Neural cell (in vitro differentiated cells): Measurements from ENCODE around the gene PFKL. TPM values are rescaled to one million over a fixed set of nuclear protein-coding genes. Genes with fewer than 3 reads are reported as not detected.

Experiments
- H2AFZ ChIP-seq: fragments of 200-600, 300-800 bp; sonication (generic), shearing (Covaris generic); 2 replicates; pipeline ENCODE4 v1.6.0; 2014; ENCODE audit warnings: low read depth, mild to moderate bottlenecking, antibody characterized with exemption, low read length, moderate library complexity
- H3F3A ChIP-seq: fragments of 200-600 bp; shearing (Covaris generic); 2 replicates; pipeline ENCODE4 v1.6.1; 2016; ENCODE audit warnings: mild to moderate bottlenecking, moderate library complexity, mixed read lengths, antibody characterized with exemption, low read length; ENCODE audit not compliant: insufficient read depth, poor library complexity, severe bottlenecking
- H3K27ac ChIP-seq: fragments of 200-600, 300-800 bp; sonication (generic), shearing (Covaris generic); 2 replicates; pipeline ENCODE4 v1.5.1; 2014; ENCODE audit warnings: mild to moderate bottlenecking, low read length, moderate library complexity
- H3K27me3 ChIP-seq: fragments of 300-800, 200-600 bp; sonication (generic), shearing (Covaris generic); 2 replicates; pipeline ENCODE4 v1.6.0; 2014; ENCODE audit warnings: mild to moderate bottlenecking, low read depth, low read length, moderate library complexity; ENCODE audit not compliant: insufficient read depth
- H3K36me3 ChIP-seq: fragments of 300-800, 200-600 bp; sonication (generic), shearing (Covaris generic); 2 replicates; pipeline ENCODE4 v1.5.1; 2014; ENCODE audit warnings: mild to moderate bottlenecking, antibody characterized with exemption, low read length, moderate library complexity; ENCODE audit not compliant: insufficient read depth
- H3K4me2 ChIP-seq: fragments of 300-800, 200-600 bp; sonication (generic), shearing (Covaris generic); 2 replicates; pipeline ENCODE4 v1.6.0; 2014; ENCODE audit warnings: mild to moderate bottlenecking, low read length
- H3K4me3 ChIP-seq: fragments of 300-800, 200-600 bp; sonication (generic), shearing (Covaris generic); 2 replicates; pipeline ENCODE4 v1.5.1; 2014; ENCODE audit warnings: mild to moderate bottlenecking, low read length, moderate library complexity
- H3K79me2 ChIP-seq: fragments of 200-600 bp; shearing (Covaris generic); replicated peaks from 2 replicates; pipeline ENCODE4 v1.6.0; 2014; ENCODE audit warnings: mild to moderate bottlenecking, low read length, moderate library complexity; ENCODE audit not compliant: insufficient read depth
- H3K9ac ChIP-seq: fragments of 300-800, 200-600 bp; sonication (generic), shearing (Covaris generic); 2 replicates; pipeline ENCODE4 v1.6.1; 2016; ENCODE audit warnings: mild to moderate bottlenecking, low read length, mixed read lengths
- H3K9me2 ChIP-seq: fragments of 200-600 bp; shearing (Covaris generic); 2 replicates; pipeline ENCODE4 v1.6.1; 2016; ENCODE audit warnings: mild to moderate bottlenecking, low read length, mixed read lengths; ENCODE audit not compliant: insufficient read depth
- H3K9me3 ChIP-seq: fragments of 200-600, 300-800 bp; sonication (generic), shearing (Covaris generic); 2 replicates; pipeline ENCODE4 v1.6.1; 2016; ENCODE audit warnings: mild to moderate bottlenecking, mixed run types, low read length, moderate library complexity, mixed read lengths
- H4K20me1 ChIP-seq: fragments of 200-600 bp; shearing (Covaris generic); 2 replicates; pipeline ENCODE4 v1.6.1; 2016; ENCODE audit warnings: mild to moderate bottlenecking, mixed run types; ENCODE audit not compliant: insufficient read depth
- CTCF ChIP-seq: fragments of 450-650 bp; IDR thresholded peaks from 2 replicates; pipeline ENCODE4 v1.5.1; 2014; ENCODE audit warnings: antibody characterized with exemption, mild to moderate bottlenecking, moderate library complexity; ENCODE audit not compliant: poor library complexity, severe bottlenecking
- EP300 ChIP-seq: fragments of 450-650 bp; conservative IDR thresholded peaks from 2 replicates; pipeline ENCODE4 v1.6.1; 2014; ENCODE audit warnings: antibody characterized with exemption, mild to moderate bottlenecking, moderate library complexity; ENCODE audit not compliant: poor library complexity, severe bottlenecking
- EZH2 ChIP-seq: fragments of 200-600, 300-800 bp; shearing (Covaris generic), sonication (generic); IDR thresholded peaks from 2 replicates; pipeline ENCODE4 v1.6.1; 2014; ENCODE audit warnings: antibody characterized with exemption, low read length, borderline replicate concordance, mild to moderate bottlenecking; ENCODE audit not compliant: insufficient read depth, poor library complexity, severe bottlenecking
- MXI1 ChIP-seq: fragments of 450-650 bp; conservative IDR thresholded peaks from 2 replicates; pipeline ENCODE4 v1.6.1; 2014; ENCODE audit warnings: antibody characterized with exemption, mild to moderate bottlenecking; ENCODE audit not compliant: poor library complexity, severe bottlenecking
- POLR2AphosphoS5 ChIP-seq: IDR thresholded peaks from 2 replicates; pipeline ENCODE4 v1.6.1; 2012
- RAD21 ChIP-seq: fragments of 450-650 bp; conservative IDR thresholded peaks from 2 replicates; pipeline ENCODE4 v1.6.1; 2014; ENCODE audit warnings: antibody characterized with exemption, mild to moderate bottlenecking, moderate library complexity
- REST ChIP-seq: IDR thresholded peaks from 2 replicates; pipeline ENCODE4 v1.6.1; 2012; ENCODE audit warnings: borderline replicate concordance
- SMC3 ChIP-seq: fragments of 450-650 bp; conservative IDR thresholded peaks from 2 replicates; pipeline ENCODE4 v1.6.1; 2014; ENCODE audit warnings: antibody characterized with exemption, mild to moderate bottlenecking, moderate library complexity; ENCODE audit not compliant: poor library complexity
- TAF1 ChIP-seq: IDR thresholded peaks from 2 replicates; pipeline ENCODE4 v1.6.1; 2012; ENCODE audit warnings: low read depth
- polyA plus RNA-seq: library from polyadenylated mRNA; depleted of rRNA; stranded (reverse); fragments of >200 nt; gene quantifications from 2 replicates; pipeline ENCODE4 v1.2.3, GENCODE V29; 2014

PFKL gene
- polyA plus RNA-seq, 1 donor from 2014 or later = 79.6 TPM

- Histone ChIP-seq H2AFZ (no peak overlapping the region), H3K27me3 (no peaks in the 10 kb centered on the region), H3K4me2 (no peak overlapping the region), H3K36me3 (no peaks in the 10 kb centered on the region), H4K20me1 (no peaks in the 10 kb centered on the region), H3K27ac (no peak overlapping the region), H3K79me2 (no peaks in the 10 kb centered on the region), H3K9ac (no peak overlapping the region), H3K4me3 (no peak overlapping the region), H3K9me2 (no peaks in the 10 kb centered on the region), H3F3A (no peaks in the 10 kb centered on the region), H3K9me3 (no peaks in the 10 kb centered on the region)
- TF ChIP-seq MXI1 = no peak
- TF ChIP-seq RAD21 = no peak
- no peak for TF ChIP-seq REST
- TF ChIP-seq POLR2AphosphoS5 = no peak
- no peak for TF ChIP-seq SMC3
- TF ChIP-seq EZH2 = no peak
- TF ChIP-seq TAF1 = no peak
- TF ChIP-seq EP300 = no peak
- TF ChIP-seq CTCF = no peak
Measured at GRCh38 chr21:44363278-44363677, 63.4 kb downstream of the PFKL start.

- no peaks in the 10 kb centered on the region for H3K36me3 ChIP-seq
Measured at GRCh38 chr21:44364151-44365053, 64.5 kb downstream of the PFKL start.

More at GRCh38 chr21:44364151-44365053, 64.5 kb downstream of the PFKL start:
- Histone ChIP-seq H3K4me3 (no peak overlapping the region), H3K9me3 (no peaks in the 10 kb centered on the region), H3K79me2 (no peaks in the 10 kb centered on the region), H3K4me2 (no peak overlapping the region), H4K20me1 (no peaks in the 10 kb centered on the region), H3F3A (no peaks in the 10 kb centered on the region), H3K9me2 (no peaks in the 10 kb centered on the region), H3K27ac (no peak overlapping the region), H2AFZ (no peak overlapping the region), H3K27me3 (no peaks in the 10 kb centered on the region), H3K9ac (no peak overlapping the region)
- TF ChIP-seq EZH2 = no peak
- no peak for TF ChIP-seq POLR2AphosphoS5
- no peak for TF ChIP-seq TAF1
- no peak for TF ChIP-seq RAD21
- TF ChIP-seq MXI1 = no peak
